MM.1S (cell line): ENCODE measurements around the gene PARD3.

Experiments
- DNase-seq: peaks from one replicate; pipeline ENCODE4 v3.0.0-alpha.2; 2015
- H2AFZ ChIP-seq: fragments of 300-600 bp; sonication (generic); 2 replicates; pipeline ENCODE4 v1.6.0; 2016; ENCODE audit warnings: antibody characterized with exemption, low read length
- H3F3A ChIP-seq: fragments of 300-600 bp; sonication (generic); 2 replicates; pipeline ENCODE4 v1.6.1; 2016; ENCODE audit warnings: mild to moderate bottlenecking, antibody characterized with exemption, low read length, moderate library complexity, mixed read lengths; ENCODE audit not compliant: insufficient read depth
- H3K27ac ChIP-seq: fragments of 300-600 bp; sonication (generic); 2 replicates; pipeline ENCODE4 v1.5.1; 2016; ENCODE audit warnings: mild to moderate bottlenecking, low read length
- H3K27me3 ChIP-seq: fragments of 300-600 bp; sonication (generic); replicated peaks from 2 replicates; pipeline ENCODE4 v1.6.0; 2016; ENCODE audit warnings: low read length; ENCODE audit not compliant: insufficient read depth
- H3K36me3 ChIP-seq: fragments of 300-600 bp; sonication (generic); replicated peaks from 2 replicates; pipeline ENCODE4 v1.6.1; 2016; ENCODE audit warnings: mild to moderate bottlenecking, low read length, mixed read lengths; ENCODE audit not compliant: insufficient read depth
- H3K4me1 ChIP-seq: fragments of 300-600 bp; sonication (generic); 2 replicates; pipeline ENCODE4 v1.6.1; 2016; ENCODE audit warnings: low read length, mixed read lengths
- H3K4me2 ChIP-seq: fragments of 300-600 bp; sonication (generic); 2 replicates; pipeline ENCODE4 v1.6.0; 2016; ENCODE audit warnings: low read depth, low read length
- H3K4me3 ChIP-seq: fragments of 300-600 bp; sonication (generic); 2 replicates; pipeline ENCODE4 v1.5.1; 2016; ENCODE audit warnings: low read length, mixed read lengths
- H3K79me2 ChIP-seq: fragments of 300-600 bp; sonication (generic); 2 replicates; pipeline ENCODE4 v1.6.1; 2016; ENCODE audit warnings: mixed run types, low read length, mixed read lengths
- H3K9ac ChIP-seq: fragments of 300-600 bp; sonication (generic); 2 replicates; pipeline ENCODE4 v1.6.1; 2016; ENCODE audit warnings: low read length, mixed read lengths
- H3K9me2 ChIP-seq: fragments of 300-600 bp; sonication (generic); replicated peaks from 2 replicates; pipeline ENCODE4 v1.6.1; 2016; ENCODE audit warnings: mild to moderate bottlenecking, low read length, mixed read lengths; ENCODE audit not compliant: insufficient read depth
- H3K9me3 ChIP-seq: fragments of 300-600 bp; sonication (generic); replicated peaks from 2 replicates; pipeline ENCODE4 v1.6.1; 2016; ENCODE audit warnings: mild to moderate bottlenecking, low read length, mixed read lengths; ENCODE audit not compliant: insufficient read depth
- H4K20me1 ChIP-seq: fragments of 300-600 bp; sonication (generic); 2 replicates; pipeline ENCODE4 v1.6.1; 2016; ENCODE audit warnings: mild to moderate bottlenecking, low read length, moderate library complexity, mixed read lengths; ENCODE audit not compliant: insufficient read depth
- CTCF ChIP-seq: fragments of 300-600 bp; sonication (generic); IDR thresholded peaks from 2 replicates; pipeline ENCODE4 v1.5.1; 2016; ENCODE audit warnings: antibody characterized with exemption, low read length, mixed read lengths
- EZH2 ChIP-seq: fragments of 300-600 bp; sonication (generic); optimal IDR thresholded peaks from 2 replicates; pipeline ENCODE3; 2017; ENCODE audit warnings: low read depth, mild to moderate bottlenecking, antibody characterized with exemption, low read length, mixed read lengths
- EZH2phosphoT487 ChIP-seq: fragments of 300-600 bp; sonication (generic); IDR thresholded peaks from 2 replicates; pipeline ENCODE4 v1.6.1; 2018; ENCODE audit warnings: antibody characterized with exemption, low read length

Gene PARD3

GRCh38 chr10:34464591-34464990 lies 350.5 kb downstream of the PARD3 start:
- H3K4me2 ChIP-seq: no peak overlapping the region
- no peaks in the 10 kb centered on the region for H4K20me1 ChIP-seq
- no peak for DNase-seq
- no peak overlapping the region for H3K4me3 ChIP-seq
- TF ChIP-seq CTCF (no peak), EZH2 (no peak), EZH2phosphoT487 (no peak)
- no peak overlapping the region for H2AFZ ChIP-seq
- no peak overlapping the region for H3K9ac ChIP-seq
- no peaks in the 10 kb centered on the region for H3K4me1 ChIP-seq
- H3K36me3 ChIP-seq: no peaks in the 10 kb centered on the region
- H3F3A ChIP-seq: no peaks in the 10 kb centered on the region
- no peaks in the 10 kb centered on the region for H3K79me2 ChIP-seq
- no peaks in the 10 kb centered on the region for H3K27me3 ChIP-seq
- H3K27ac ChIP-seq: no peak overlapping the region
- H3K9me2 ChIP-seq: no peaks in the 10 kb centered on the region
- H3K9me3 ChIP-seq: no peaks in the 10 kb centered on the region

- Histone ChIP-seq H3K9ac (no peak overlapping the region), H4K20me1 (no peaks in the 10 kb centered on the region), H3K9me3 (no peaks in the 10 kb centered on the region), H3K79me2 (no peaks in the 10 kb centered on the region), H3K27ac (no peak overlapping the region), H3F3A (no peaks in the 10 kb centered on the region), H2AFZ (no peak overlapping the region), H3K36me3 (no peaks in the 10 kb centered on the region), H3K4me2 (no peak overlapping the region), H3K4me1 (no peaks in the 10 kb centered on the region), H3K4me3 (no peak overlapping the region), H3K9me2 (no peaks in the 10 kb centered on the region), H3K27me3 (no peaks in the 10 kb centered on the region)
- DNase-seq: no peak
- no peak for TF ChIP-seq EZH2
- TF ChIP-seq CTCF: no peak
- no peak for TF ChIP-seq EZH2phosphoT487
These were observed 351.1 kb downstream of the PARD3 start for GRCh38 chr10:34464000-34464399.

- Histone ChIP-seq H3K79me2 (no peaks in the 10 kb centered on the region), H2AFZ (no peak overlapping the region), H3K4me3 (no peak overlapping the region), H3K27me3 (no peaks in the 10 kb centered on the region), H3K36me3 (no peaks in the 10 kb centered on the region), H3K4me1 (no peaks in the 10 kb centered on the region), H3K9ac (no peak overlapping the region), H3K9me3 (no peaks in the 10 kb centered on the region), H3K4me2 (no peak overlapping the region), H4K20me1 (no peaks in the 10 kb centered on the region), H3F3A (no peaks in the 10 kb centered on the region), H3K9me2 (no peaks in the 10 kb centered on the region), H3K27ac (no peak overlapping the region)
- no peak for DNase-seq
- TF ChIP-seq EZH2phosphoT487 (no peak), EZH2 (no peak), CTCF (no peak)
These were observed 352.1 kb downstream of the PARD3 start for GRCh38 chr10:34462993-34463392.
